GM12878 (cell line): ENCODE data around the gene MILR1. TPM values are rescaled to one million over a fixed set of nuclear protein-coding genes. Genes with fewer than 3 reads are reported as not detected.

Experiments
- ATAC-seq: fragments of 200-7000 bp; cut with Tn5 transposase; 3 replicates; pipeline ENCODE4 v1.9.1; 2020; ENCODE audit warnings: mild to moderate bottlenecking, moderate library complexity
- BruUV-seq: library from RNA; stranded (reverse); fragments of 400-500 nt; replicated peaks from 2 replicates; lab custom pipeline; 2021; lab: Mats Ljungman, UMichigan
- CTCF ChIA-PET: fragments of 300-600 bp; sonication (Branson Sonifier 250); formaldehyde crosslinking; extraction: SDS; loops from one replicate; lab custom pipeline; 2021; ENCODE audit warnings: inconsistent platforms; lab: Yijun Ruan, JAX
- POLR2A ChIA-PET: fragments of 350-600 bp; formaldehyde crosslinking; extraction: SDS; loops from one replicate; lab custom pipeline; 2021; ENCODE audit warnings: inconsistent platforms; lab: Charles Lee
- RAD21 ChIA-PET: fragments of 300-600 bp; sonication (Branson Sonifier 250); formaldehyde crosslinking; loops from one replicate; lab custom pipeline; 2023; ENCODE audit warnings: antibody characterized with exemption; ENCODE audit not compliant: unreplicated experiment; lab: Charles Lee
- SMC1A ChIA-PET: fragments of 300-600 bp; sonication (Branson Sonifier 250); formaldehyde crosslinking; loops from one replicate; lab custom pipeline; 2023; ENCODE audit not compliant: unreplicated experiment, uncharacterized antibody; lab: Charles Lee
- DNase-seq: peaks from one replicate; pipeline ENCODE4 v3.0.0-alpha.2; 2011; ENCODE audit warnings: low read depth, low spot score
- FAIRE-seq: peaks from 3 replicates; lab custom pipeline; 2011; peaks lifted over from hg19 to GRCh38; lab: Jason Lieb, UNC
- H2AFZ ChIP-seq: 2 replicates; pipeline ENCODE4 v1.6.0; 2011; ENCODE audit warnings: low read depth, low read length, control low read depth; ENCODE audit not compliant: control insufficient read depth
- H3K27ac ChIP-seq: 2 replicates; pipeline ENCODE4 v1.5.1; 2011; ENCODE audit warnings: control low read depth; ENCODE audit not compliant: control insufficient read depth, insufficient read depth
- H3K27me3 ChIP-seq, 2 experiments: replicated peaks in 1 of 2; 2 replicates each; pipeline versions ENCODE4 v1.6.0 to v1.6.1; 2011; ENCODE audit warnings: low read length in 1 of 2; ENCODE audit not compliant: control insufficient read depth in 2 of 2, insufficient read depth in 2 of 2
- H3K36me3 ChIP-seq, 2 experiments: 2 replicates each; pipeline ENCODE4 v1.5.1; 2011; ENCODE audit warnings: low read length in 1 of 2; ENCODE audit not compliant: control insufficient read depth in 2 of 2, insufficient read depth in 2 of 2
- H3K4me1 ChIP-seq: 2 replicates; pipeline ENCODE4 v1.6.1; 2011; ENCODE audit warnings: mild to moderate bottlenecking, low read length, moderate library complexity, mixed read lengths; ENCODE audit not compliant: control insufficient read depth, insufficient read depth
- H3K4me2 ChIP-seq: 2 replicates; pipeline ENCODE4 v1.6.0; 2011; ENCODE audit warnings: control low read depth; ENCODE audit not compliant: control insufficient read depth, insufficient read depth
- H3K4me3 ChIP-seq: fragments of 200-600 bp; sonication (generic); 2 replicates; pipeline ENCODE4 v1.5.1; 2016
- H3K79me2 ChIP-seq: 2 replicates; pipeline ENCODE4 v1.6.0; 2011; ENCODE audit warnings: low read length; ENCODE audit not compliant: control insufficient read depth, insufficient read depth
- H3K9ac ChIP-seq: 2 replicates; pipeline ENCODE4 v1.8.0; 2011; ENCODE audit warnings: low read length, control low read depth, mixed read lengths; ENCODE audit not compliant: control insufficient read depth, insufficient read depth
- H3K9me3 ChIP-seq: replicated peaks from 3 replicates; pipeline ENCODE4 v1.5.1; 2011; ENCODE audit warnings: mild to moderate bottlenecking, low read length; ENCODE audit not compliant: control insufficient read depth, insufficient read depth
- H4K20me1 ChIP-seq: 2 replicates; pipeline ENCODE4 v1.6.0; 2011; ENCODE audit not compliant: control insufficient read depth, insufficient read depth
- HDAC6 ChIP-seq: fragments of 200-600 bp; sonication (generic); IDR thresholded peaks from one replicate; pipeline ENCODE4 v1.8.0; 2017; ENCODE audit warnings: antibody characterized with exemption; ENCODE audit not compliant: unreplicated experiment
- IRF5 ChIP-seq: fragments of 450-650 bp; IDR thresholded peaks from 2 replicates; pipeline ENCODE4 v1.6.1; 2017; ENCODE audit warnings: borderline replicate concordance
- MEF2A ChIP-seq: IDR thresholded peaks from 2 replicates; pipeline ENCODE4 v1.6.1; 2011; ENCODE audit warnings: low read depth, mild to moderate bottlenecking, low read length, moderate library complexity; ENCODE audit not compliant: insufficient read depth
- MYB ChIP-seq: fragments of 150-350 bp; IDR thresholded peaks from 2 replicates; pipeline ENCODE4 v1.6.1; 2014; ENCODE audit warnings: mild to moderate bottlenecking, low read depth, low read length, borderline replicate concordance
- NFXL1 ChIP-seq: fragments of 450-650 bp; IDR thresholded peaks from 2 replicates; pipeline ENCODE4 v1.6.1; 2017; ENCODE audit warnings: antibody characterized with exemption, mild to moderate bottlenecking, borderline replicate concordance
- NFYB ChIP-seq: IDR thresholded peaks from 2 replicates; pipeline ENCODE4 v1.6.1; 2011; ENCODE audit warnings: low read depth, mild to moderate bottlenecking, low read length, improper control_type of control experiment, moderate library complexity; ENCODE audit not compliant: insufficient read depth
- NR2C1 ChIP-seq: fragments of 450-650 bp; IDR thresholded peaks from 2 replicates; pipeline ENCODE4 v1.6.1; 2017; ENCODE audit warnings: antibody characterized with exemption, mild to moderate bottlenecking, moderate library complexity
- POLR2AphosphoS2 ChIP-seq: IDR thresholded peaks from 2 replicates; pipeline ENCODE4 v1.6.1; 2011; ENCODE audit warnings: low read depth, mild to moderate bottlenecking, low read length, improper control_type of control experiment, moderate library complexity
- RAD21 ChIP-seq: IDR thresholded peaks from 2 replicates; pipeline ENCODE4 v1.6.1; 2011; ENCODE audit warnings: mild to moderate bottlenecking, low read depth, low read length, moderate library complexity; ENCODE audit not compliant: insufficient read depth
- RB1 ChIP-seq: fragments of 450-650 bp; formaldehyde crosslinking; IDR thresholded peaks from 2 replicates; pipeline ENCODE4 v1.6.1; 2017; ENCODE audit warnings: mild to moderate bottlenecking, borderline replicate concordance
- SIX5 ChIP-seq: IDR thresholded peaks from 2 replicates; pipeline ENCODE4 v1.6.1; 2011; ENCODE audit warnings: mild to moderate bottlenecking, low read depth, low read length, moderate library complexity; ENCODE audit not compliant: severe bottlenecking
- ZNF217 ChIP-seq: fragments of 450-650 bp; IDR thresholded peaks from 2 replicates; pipeline ENCODE4 v1.6.1; 2017; ENCODE audit warnings: antibody characterized with exemption, mild to moderate bottlenecking
- ZNF24 ChIP-seq: fragments of 450-650 bp; IDR thresholded peaks from 2 replicates; pipeline ENCODE4 v1.6.1; 2017; ENCODE audit warnings: antibody characterized with exemption, mild to moderate bottlenecking
- ZNF274 ChIP-seq: IDR thresholded peaks from one replicate; pipeline ENCODE4 v1.8.0; 2011; ENCODE audit not compliant: insufficient read length, insufficient read depth
- WGBS: methylation state at CpG from one replicate; pipeline ENCODE4 v1.1.6; 2016; ENCODE audit warnings: low lambda C conversion rate; ENCODE audit not compliant: insufficient replicate concordance, insufficient coverage; ENCODE audit errors: missing lambda C conversion rate; 5-methylcytosine and 5-hydroxymethylcytosine counted together
- in situ Hi-C: fragments of 300-500 bp; cut with MboI; formaldehyde crosslinking; loops from 9 replicates; pipeline ENCODE4 v1.14.3; 2018; ENCODE audit warnings: mixed read lengths
- intact Hi-C: fragments of 100-400 bp; cut with micrococcal nuclease; formaldehyde crosslinking; loops from one replicate; pipeline ENCODE4 v1.14.2; 2022; ENCODE audit not compliant: unreplicated experiment
- polyA plus RNA-seq, 11 experiments: library from polyadenylated mRNA; depleted of rRNA in 4 of 11; unstranded in 6 of 11; stranded (reverse) in 5 of 11; fragments of >200 nt; fragmentation: Nextera tagmentation in 4 of 11; fragmentation: Illumina TruSeq in 1 of 11; extraction: Ambion mirVana in 4 of 11; extraction: Trizol in 1 of 11; gene quantifications; 1 replicate in 1 of 11; 2 replicates in 10 of 11; pipeline versions ENCODE4 v1.2.1 to v1.2.3, GENCODE V29; 2011 to 2016; ENCODE audit warnings: inconsistent platforms in 2 of 11, missing spikeins in 2 of 11, low read depth in 1 of 11
- total RNA-seq, 4 experiments: library from RNA; depleted of rRNA in 3 of 4; stranded (reverse); fragments of >200 nt in 3 of 4; fragmentation: Illumina TruSeq in 1 of 4; extraction: Trizol in 1 of 4; gene quantifications; 2 replicates each; pipeline versions ENCODE4 v1.2.1 to v1.2.3, GENCODE V29; 2013 to 2021
- TF ChIP-seq, protein P1 (sequence below): IDR thresholded peaks from 2 replicates; pipeline ENCODE4 v1.6.1; 2011; ENCODE audit warnings: low read depth, mild to moderate bottlenecking, low read length, moderate library complexity, borderline replicate concordance; ENCODE audit errors: extremely low read depth
- TF ChIP-seq, protein P2 (sequence below): IDR thresholded peaks from 2 replicates; pipeline ENCODE4 v1.6.1; 2012; ENCODE audit warnings: mild to moderate bottlenecking, low read depth, low read length

The MILR1 gene
- total and polyA plus RNA-seq, 10 of the 15 experiments (the other 5 are each of a cell fraction or from before 2014, with no cell fraction given): 2.0 to 47.2 (median 17.2) TPM

- no peaks in the 10 kb centered on the region for H4K20me1 ChIP-seq
- H3K4me1 ChIP-seq: peaks cover 20% of the 10 kb centered on the region
- ATAC-seq (peak; percentile 62), DNase-seq (no peak), FAIRE-seq (no peak)
- H3K4me3 ChIP-seq: no peak overlapping the region
- no peaks in the 10 kb centered on the region for H3K79me2 ChIP-seq
- intact Hi-C loops (no loop called here), in situ Hi-C loops (no loop called here)
- TF ChIP-seq RAD21: no peak
- TF ChIP-seq, protein P1, sequence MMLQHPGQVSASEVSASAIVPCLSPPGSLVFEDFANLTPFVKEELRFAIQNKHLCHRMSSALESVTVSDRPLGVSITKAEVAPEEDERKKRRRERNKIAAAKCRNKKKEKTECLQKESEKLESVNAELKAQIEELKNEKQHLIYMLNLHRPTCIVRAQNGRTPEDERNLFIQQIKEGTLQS: no peak
- TF ChIP-seq ZNF217: no peak
- TF ChIP-seq ZNF274: no peak
- TF ChIP-seq MEF2A: no peak
- no peak for TF ChIP-seq MYB
- no peak for TF ChIP-seq ZNF24
- TF ChIP-seq, protein P2, sequence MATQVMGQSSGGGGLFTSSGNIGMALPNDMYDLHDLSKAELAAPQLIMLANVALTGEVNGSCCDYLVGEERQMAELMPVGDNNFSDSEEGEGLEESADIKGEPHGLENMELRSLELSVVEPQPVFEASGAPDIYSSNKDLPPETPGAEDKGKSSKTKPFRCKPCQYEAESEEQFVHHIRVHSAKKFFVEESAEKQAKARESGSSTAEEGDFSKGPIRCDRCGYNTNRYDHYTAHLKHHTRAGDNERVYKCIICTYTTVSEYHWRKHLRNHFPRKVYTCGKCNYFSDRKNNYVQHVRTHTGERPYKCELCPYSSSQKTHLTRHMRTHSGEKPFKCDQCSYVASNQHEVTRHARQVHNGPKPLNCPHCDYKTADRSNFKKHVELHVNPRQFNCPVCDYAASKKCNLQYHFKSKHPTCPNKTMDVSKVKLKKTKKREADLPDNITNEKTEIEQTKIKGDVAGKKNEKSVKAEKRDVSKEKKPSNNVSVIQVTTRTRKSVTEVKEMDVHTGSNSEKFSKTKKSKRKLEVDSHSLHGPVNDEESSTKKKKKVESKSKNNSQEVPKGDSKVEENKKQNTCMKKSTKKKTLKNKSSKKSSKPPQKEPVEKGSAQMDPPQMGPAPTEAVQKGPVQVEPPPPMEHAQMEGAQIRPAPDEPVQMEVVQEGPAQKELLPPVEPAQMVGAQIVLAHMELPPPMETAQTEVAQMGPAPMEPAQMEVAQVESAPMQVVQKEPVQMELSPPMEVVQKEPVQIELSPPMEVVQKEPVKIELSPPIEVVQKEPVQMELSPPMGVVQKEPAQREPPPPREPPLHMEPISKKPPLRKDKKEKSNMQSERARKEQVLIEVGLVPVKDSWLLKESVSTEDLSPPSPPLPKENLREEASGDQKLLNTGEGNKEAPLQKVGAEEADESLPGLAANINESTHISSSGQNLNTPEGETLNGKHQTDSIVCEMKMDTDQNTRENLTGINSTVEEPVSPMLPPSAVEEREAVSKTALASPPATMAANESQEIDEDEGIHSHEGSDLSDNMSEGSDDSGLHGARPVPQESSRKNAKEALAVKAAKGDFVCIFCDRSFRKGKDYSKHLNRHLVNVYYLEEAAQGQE: no peak
- TF ChIP-seq SIX5: no peak
- no peak for TF ChIP-seq POLR2AphosphoS2
- TF ChIP-seq NR2C1: no peak
- no peak for TF ChIP-seq RB1
- no peak for TF ChIP-seq IRF5
- TF ChIP-seq NFXL1: no peak
- no peak for TF ChIP-seq NFYB
- TF ChIP-seq HDAC6: no peak
- no TSS peak for BruUV-seq
- ChIA-PET RAD21 (interaction anchor here (1.9 to 2.1 kb wide), 2 partner anchors 34 to 37 kb away, joined by 6 to 9 read pairs; no protein-coding TSS in a partner anchor), CTCF (interaction anchor here (0.9 to 2.7 kb wide), 6 partner anchors 8 to 137 kb away, joined by 3 to 12 read pairs (median 4); partner anchors contain the start of gene MILR1), SMC1A (interaction anchor here (0.9 to 2.3 kb wide), 3 partner anchors 9 to 45 kb away, joined by 4 to 10 read pairs (median 5); no protein-coding TSS in a partner anchor), POLR2A (interaction anchor here (1.8 kb wide), 1 partner anchor 39 kb away, joined by 7 read pairs; the partner anchor contains the start of gene POLG2)
- no peaks in the 10 kb centered on the region for H3K36me3 ChIP-seq
- no peak overlapping the region for H2AFZ ChIP-seq
- no peak overlapping the region for H3K27ac ChIP-seq
- no peaks in the 10 kb centered on the region for H3K27me3 ChIP-seq
- 76% methylated on average over 7 of the region's 7 CpGs for WGBS
- no peak overlapping the region for H3K9ac ChIP-seq
- H3K4me2 ChIP-seq: peak overlapping the region; percentile 35; the same call in 1 of the 2 replicates
- H3K9me3 ChIP-seq: no peaks in the 10 kb centered on the region; the same call in 2 of the 3 replicates
These were observed 8.2 kb downstream of the MILR1 start for GRCh38 chr17:64457156-64457555.
